Lung (tissue), 12 donors: ENCODE measurements around the gene CCL4. TPM values are rescaled to one million over a fixed set of nuclear protein-coding genes. Genes with fewer than 3 reads are reported as not detected.

Experiments used
- ATAC-seq: fragments of 200-7000 bp; cut with Tn5 transposase; one replicate; pipeline ENCODE4 v1.9.1; 2020; ENCODE audit warnings: moderate number of reproducible peaks; ENCODE audit not compliant: insufficient read depth, low FRiP score
- DNase-seq, 3 donors: peaks; one replicate each; pipeline ENCODE4 v3.0.0-alpha.2; 2013 to 2017
- H3K27ac ChIP-seq, 2 donors: one replicate each; pipeline ENCODE4 v1.5.1; 2013; ENCODE audit warnings: mild to moderate bottlenecking in 2 of 2, moderate library complexity in 2 of 2, control low read depth in 1 of 2, inconsistent platforms in 1 of 2, low read depth in 1 of 2, low read length in 1 of 2
- H3K27me3 ChIP-seq, 3 donors: one replicate each; pipeline ENCODE4 v1.5.1; 2013; ENCODE audit warnings: low read length in 2 of 3; ENCODE audit not compliant: control insufficient read depth in 3 of 3, insufficient read depth in 3 of 3
- H3K36me3 ChIP-seq, 4 donors: one replicate each; pipeline ENCODE4 v1.5.1; 2013; ENCODE audit warnings: low read length in 4 of 4, mild to moderate bottlenecking in 1 of 4, moderate library complexity in 1 of 4; ENCODE audit not compliant: control insufficient read depth in 4 of 4, insufficient read depth in 4 of 4
- H3K4me1 ChIP-seq, 5 donors: one replicate each; pipeline ENCODE4 v1.5.1; 2013; ENCODE audit warnings: low read length in 5 of 5, mild to moderate bottlenecking in 2 of 5, moderate library complexity in 1 of 5; ENCODE audit not compliant: control insufficient read depth in 5 of 5, insufficient read depth in 5 of 5
- H3K4me3 ChIP-seq: one replicate; pipeline ENCODE4 v1.5.1; 2013; ENCODE audit warnings: mild to moderate bottlenecking, control low read depth, moderate library complexity
- H3K9ac ChIP-seq, 2 donors: one replicate each; pipeline ENCODE4 v1.5.1; 2013; ENCODE audit warnings: low read length in 2 of 2, control low read depth in 1 of 2; ENCODE audit not compliant: insufficient read depth in 1 of 2
- H3K9me3 ChIP-seq, 4 donors: one replicate each; pipeline ENCODE4 v1.5.1; 2013; ENCODE audit warnings: low read length in 3 of 4, mild to moderate bottlenecking in 1 of 4, moderate library complexity in 1 of 4; ENCODE audit not compliant: control insufficient read depth in 4 of 4, insufficient read depth in 3 of 4
- WGBS, 2 donors: extraction: QIAGEN DNeasy Blood & Tissue Kit; methylation state at CpG; one replicate each; pipeline ENCODE4 v1.1.7; 2013; 5-methylcytosine and 5-hydroxymethylcytosine counted together
- polyA plus RNA-seq, 2 donors: library from polyadenylated mRNA; stranded (reverse); fragments of 200-250 nt; gene quantifications; one replicate each; pipeline ENCODE4 v1.2.1, GENCODE V29; 2013
- total RNA-seq, 2 donors: library from RNA; depleted of rRNA in 1 of 2; stranded (reverse); fragments of >200 nt in 1 of 2; gene quantifications; one replicate each; pipeline ENCODE4 v1.2.1, GENCODE V29; 2014 to 2021
- TF ChIP-seq, protein P1 (sequence below): IDR thresholded peaks from 2 replicates; pipeline ENCODE4 v1.5.1; 2012; ENCODE audit warnings: mild to moderate bottlenecking; ENCODE audit errors: control extremely low read depth, extremely low read depth
- donor health status: control.
- donor health status: control.
- donor health status: Bipolar disorder and iron deficiency.
- donor health status: healthy.
- donor health status: DM: yes; HTN: yes; CAD: no.

Gene CCL4
- total and polyA plus RNA-seq, 4 donors: 8.3 to 502 (median 21.1) TPM

DNA sequence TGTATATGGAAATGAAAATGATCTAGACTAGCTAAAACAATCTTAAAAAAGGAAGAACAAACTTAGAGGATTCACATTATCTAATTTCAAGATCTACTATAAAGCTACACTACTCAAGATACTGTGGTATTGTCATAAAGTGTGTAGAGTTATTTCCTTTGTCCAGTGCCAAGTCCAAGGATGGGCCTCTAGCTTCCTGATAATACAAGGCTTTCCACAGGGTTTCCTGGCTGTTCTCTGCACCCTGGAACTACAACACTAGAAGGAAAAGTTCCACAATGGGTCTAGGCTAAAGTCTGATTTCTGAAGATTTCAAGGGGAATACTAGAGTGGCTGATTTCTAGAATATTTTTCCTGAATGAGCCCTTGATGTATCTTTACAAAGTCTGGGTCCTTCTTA lies 38.6 kb downstream of the CCL4 start:
- Histone ChIP-seq H3K36me3 (no peaks in the 10 kb centered on the region), H3K4me3 (no peak overlapping the region), H3K27me3 (no peaks in the 10 kb centered on the region), H3K4me1 (peaks cover 0 to 2% (median 0%) of the 10 kb centered on the region in 5 donors), H3K9ac (no peak overlapping the region), H3K27ac (no peak overlapping the region), H3K9me3 (no peaks in the 10 kb centered on the region)
- TF ChIP-seq, protein P1, sequence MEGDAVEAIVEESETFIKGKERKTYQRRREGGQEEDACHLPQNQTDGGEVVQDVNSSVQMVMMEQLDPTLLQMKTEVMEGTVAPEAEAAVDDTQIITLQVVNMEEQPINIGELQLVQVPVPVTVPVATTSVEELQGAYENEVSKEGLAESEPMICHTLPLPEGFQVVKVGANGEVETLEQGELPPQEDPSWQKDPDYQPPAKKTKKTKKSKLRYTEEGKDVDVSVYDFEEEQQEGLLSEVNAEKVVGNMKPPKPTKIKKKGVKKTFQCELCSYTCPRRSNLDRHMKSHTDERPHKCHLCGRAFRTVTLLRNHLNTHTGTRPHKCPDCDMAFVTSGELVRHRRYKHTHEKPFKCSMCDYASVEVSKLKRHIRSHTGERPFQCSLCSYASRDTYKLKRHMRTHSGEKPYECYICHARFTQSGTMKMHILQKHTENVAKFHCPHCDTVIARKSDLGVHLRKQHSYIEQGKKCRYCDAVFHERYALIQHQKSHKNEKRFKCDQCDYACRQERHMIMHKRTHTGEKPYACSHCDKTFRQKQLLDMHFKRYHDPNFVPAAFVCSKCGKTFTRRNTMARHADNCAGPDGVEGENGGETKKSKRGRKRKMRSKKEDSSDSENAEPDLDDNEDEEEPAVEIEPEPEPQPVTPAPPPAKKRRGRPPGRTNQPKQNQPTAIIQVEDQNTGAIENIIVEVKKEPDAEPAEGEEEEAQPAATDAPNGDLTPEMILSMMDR: no peak
- no peak for DNase-seq
- ATAC-seq: no peak

DNA sequence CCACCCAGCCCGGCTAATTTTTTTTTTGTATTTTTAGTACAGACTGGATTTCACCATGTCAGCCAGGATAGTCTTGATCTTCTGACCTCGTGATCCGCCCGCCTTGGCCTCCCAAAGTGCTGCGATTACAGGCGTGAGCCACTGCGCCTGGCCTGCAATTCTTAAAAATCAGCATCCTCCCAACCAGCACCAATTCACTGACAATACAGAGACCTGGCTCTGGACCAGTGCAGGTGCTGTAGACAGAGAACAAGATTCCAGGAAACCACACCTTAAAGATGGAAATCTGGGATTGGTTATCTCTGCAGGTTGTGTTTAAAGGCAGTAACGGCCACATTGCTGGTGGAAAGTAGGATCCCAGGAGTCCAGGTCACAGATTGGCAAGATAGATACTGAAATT lies 39.2 kb downstream of the CCL4 start:
- H3K27me3 ChIP-seq: no peaks in the 10 kb centered on the region
- TF ChIP-seq, protein P1: no peak
- ATAC-seq (no peak), DNase-seq (no peak)
- WGBS, 2 donors: 94 to 96% methylated on average over 8 of the region's 8 CpGs
- H3K9ac ChIP-seq: no peak overlapping the region
- no peak overlapping the region for H3K4me3 ChIP-seq
- H3K36me3 ChIP-seq: no peaks in the 10 kb centered on the region
- peaks cover 0 to 2% (median 0%) of the 10 kb centered on the region in 5 donors for H3K4me1 ChIP-seq
- no peaks in the 10 kb centered on the region for H3K9me3 ChIP-seq
- H3K27ac ChIP-seq: no peak overlapping the region

DNA sequence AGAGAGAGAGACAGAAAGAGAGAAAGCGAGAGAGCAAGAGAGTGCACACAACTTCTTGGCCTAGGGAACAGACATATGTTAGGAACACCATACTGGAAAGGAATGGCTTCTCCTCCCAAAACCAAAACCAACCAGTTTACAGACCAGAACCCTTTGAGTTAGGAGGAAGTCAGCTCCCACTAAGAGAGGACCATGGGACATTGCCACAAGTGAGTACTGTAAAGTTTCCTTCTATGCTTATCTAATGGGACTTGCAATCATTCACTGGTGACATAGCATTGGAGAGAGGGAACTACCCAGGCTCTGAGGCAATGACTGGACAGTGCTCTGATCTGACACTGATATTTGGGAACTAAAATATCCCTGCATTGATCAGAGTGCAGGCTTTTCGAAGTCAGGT lies 40.4 kb downstream of the CCL4 start:
- no peak overlapping the region for H3K4me3 ChIP-seq
- ATAC-seq: no peak
- no peaks in the 10 kb centered on the region for H3K27me3 ChIP-seq
- no peak for DNase-seq
- H3K9ac ChIP-seq: no peak overlapping the region
- H3K27ac ChIP-seq: no peak overlapping the region
- H3K4me1 ChIP-seq: peaks cover 0 to 2% (median 0%) of the 10 kb centered on the region in 5 donors
- 96 to 97% methylated on average over 2 of the region's 2 CpGs for WGBS, 2 donors
- no peaks in the 10 kb centered on the region for H3K36me3 ChIP-seq
- TF ChIP-seq, protein P1: no peak
- H3K9me3 ChIP-seq: no peaks in the 10 kb centered on the region

DNA sequence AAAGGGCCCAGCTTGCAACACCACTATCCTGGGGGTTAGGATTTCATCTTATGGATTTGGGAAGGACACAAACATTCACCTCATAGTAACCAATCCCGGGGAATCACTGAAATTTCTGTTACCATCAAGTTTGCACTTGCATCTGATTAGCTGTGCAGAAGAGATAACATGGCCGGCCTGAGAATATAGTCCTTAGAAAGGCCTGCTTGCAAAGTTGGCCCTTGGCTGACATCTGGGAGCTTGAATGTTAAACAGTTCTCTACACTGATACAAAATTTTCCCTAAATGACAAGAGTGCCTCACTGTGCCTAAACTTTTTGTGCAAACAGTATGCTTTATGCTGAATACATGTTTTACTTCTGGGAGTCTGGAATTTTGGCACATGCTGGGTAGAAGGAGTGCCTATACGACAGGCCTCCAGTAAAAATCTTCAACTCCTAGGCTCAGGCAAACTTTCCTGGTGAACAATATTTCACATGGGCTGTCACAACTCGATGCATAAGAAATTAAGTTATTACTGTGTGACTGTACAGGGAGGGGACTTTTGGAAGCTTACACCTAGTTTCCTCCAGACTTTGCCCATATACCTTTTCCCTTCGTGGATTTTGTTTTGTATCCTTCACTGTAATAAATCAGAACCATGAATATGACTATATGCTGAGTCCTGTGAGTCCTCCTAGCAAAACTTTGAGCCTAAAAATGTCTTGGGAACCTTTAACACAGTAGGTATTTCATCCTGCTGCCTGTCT lies 41.5 kb downstream of the CCL4 start:
- no peaks in the 10 kb centered on the region for H3K36me3 ChIP-seq
- H3K27ac ChIP-seq: no peak overlapping the region
- DNase-seq (no peak), ATAC-seq (no peak)
- 88 to 90% methylated on average over 5 of the region's 5 CpGs for WGBS, 2 donors
- H3K9ac ChIP-seq: no peak overlapping the region
- H3K4me3 ChIP-seq: no peak overlapping the region
- TF ChIP-seq, protein P1: no peak
- H3K9me3 ChIP-seq: no peaks in the 10 kb centered on the region
- peaks cover 0 to 4% (median 0%) of the 10 kb centered on the region in 5 donors for H3K4me1 ChIP-seq
- H3K27me3 ChIP-seq: peaks cover 0 to 3% (median 0%) of the 10 kb centered on the region in 3 donors
